Measurements from ENCODE around the gene RNFT2. TPM values are rescaled to one million over a fixed set of nuclear protein-coding genes. Genes with fewer than 3 reads are reported as not detected.

RNFT2 gene
- total RNA-seq, 1 experiment from 2014 or later: 29.5 TPM

DNA sequence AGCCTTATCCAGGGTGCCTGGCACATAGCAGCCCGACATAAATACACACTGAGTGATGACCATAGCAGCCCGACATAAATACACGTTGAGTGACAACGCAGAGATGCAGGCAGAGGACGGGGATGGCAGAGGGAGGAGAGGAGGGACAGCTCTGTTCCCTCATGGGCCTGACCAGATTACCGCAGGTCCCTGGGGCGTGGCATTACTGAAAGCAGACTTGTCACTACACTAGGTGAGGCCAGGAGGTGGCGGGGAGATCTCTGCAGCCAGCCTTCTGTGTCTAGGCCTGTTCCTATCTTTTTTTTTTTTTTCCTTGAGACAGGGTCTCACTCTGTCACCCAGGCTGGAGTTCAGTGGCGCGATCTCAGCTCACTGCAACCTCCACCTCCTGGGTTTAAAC lies 74.1 kb downstream of the RNFT2 start:
- H3K4me3 Mint-ChIP-seq: no peak overlapping the region
- Histone ChIP-seq H4K20me1 (ENCODE audit: control insufficient read depth, insufficient read depth, insufficient read length) (no peaks in the 10 kb centered on the region), H2BK12ac (ENCODE audit: insufficient read length, low read depth, low read length) (no peak overlapping the region), H3K56ac (ENCODE audit: insufficient read length, low read depth, low read length) (no peak overlapping the region), H2BK120ac (ENCODE audit: low read depth, low read length, poor library complexity, severe bottlenecking) (no peak overlapping the region), H3K27ac (ENCODE audit: insufficient read length, low read depth, low read length) (no peak overlapping the region), H3K23me2 (ENCODE audit: insufficient read length, low read depth, low read length, poor library complexity, severe bottlenecking) (no peaks in the 10 kb centered on the region), H2BK15ac (ENCODE audit: low read depth, low read length) (no peak overlapping the region), H2BK20ac (ENCODE audit: low read depth, low read length, poor library complexity, severe bottlenecking) (no peak overlapping the region), H2AK5ac (ENCODE audit: insufficient read length, low read length) (no peak overlapping the region), H4K8ac (replicated peaks; ENCODE audit: insufficient read length, low read depth, low read length) (no peak overlapping the region), H3K4ac (ENCODE audit: low read depth, low read length) (no peak overlapping the region), H3T11ph (ENCODE audit: low read length) (no peak overlapping the region), H3K27me3 (ENCODE audit: insufficient read depth, low read length) (no peaks in the 10 kb centered on the region), H3K18ac (ENCODE audit: insufficient read length, low read depth, low read length) (no peak overlapping the region), H4K5ac (ENCODE audit: insufficient read length, low read depth, low read length) (no peak overlapping the region), H2AFZ (ENCODE audit: low read length) (no peak overlapping the region), H3K4me2 (ENCODE audit: insufficient read depth, insufficient read length, low read length) (no peak overlapping the region), H3K79me2 (ENCODE audit: insufficient read depth, low read length) (no peaks in the 10 kb centered on the region), H2BK5ac (ENCODE audit: insufficient read length, low read length) (no peak overlapping the region), H4K91ac (ENCODE audit: insufficient read length, low read depth, low read length) (no peak overlapping the region), H3K9ac (ENCODE audit: extremely low read depth, insufficient read length, low read length) (no peak overlapping the region), H3K79me1 (ENCODE audit: insufficient read depth, low read depth, low read length, poor library complexity, severe bottlenecking) (no peaks in the 10 kb centered on the region), H3K14ac (ENCODE audit: insufficient read depth, low read length) (no peak overlapping the region), H3K9me3 (ENCODE audit: control insufficient read depth, low read depth, low read length) (no peaks in the 10 kb centered on the region), H3K23ac (ENCODE audit: insufficient read length, low read depth, low read length) (no peak overlapping the region), H3K4me1 (ENCODE audit: insufficient read depth, low read length) (no peaks in the 10 kb centered on the region)
- WGBS (ENCODE audit: extremely low coverage, insufficient read length, low lambda C conversion rate): no CpG with 5 or more reads among the region's 10 CpGs
- H3K4me1 Mint-ChIP-seq: no peaks in the 10 kb centered on the region
- H3K27me3 Mint-ChIP-seq (ENCODE audit: low read depth): no peaks in the 10 kb centered on the region
- H3K27ac Mint-ChIP-seq: no peak overlapping the region
- TF ChIP-seq, protein P1, sequence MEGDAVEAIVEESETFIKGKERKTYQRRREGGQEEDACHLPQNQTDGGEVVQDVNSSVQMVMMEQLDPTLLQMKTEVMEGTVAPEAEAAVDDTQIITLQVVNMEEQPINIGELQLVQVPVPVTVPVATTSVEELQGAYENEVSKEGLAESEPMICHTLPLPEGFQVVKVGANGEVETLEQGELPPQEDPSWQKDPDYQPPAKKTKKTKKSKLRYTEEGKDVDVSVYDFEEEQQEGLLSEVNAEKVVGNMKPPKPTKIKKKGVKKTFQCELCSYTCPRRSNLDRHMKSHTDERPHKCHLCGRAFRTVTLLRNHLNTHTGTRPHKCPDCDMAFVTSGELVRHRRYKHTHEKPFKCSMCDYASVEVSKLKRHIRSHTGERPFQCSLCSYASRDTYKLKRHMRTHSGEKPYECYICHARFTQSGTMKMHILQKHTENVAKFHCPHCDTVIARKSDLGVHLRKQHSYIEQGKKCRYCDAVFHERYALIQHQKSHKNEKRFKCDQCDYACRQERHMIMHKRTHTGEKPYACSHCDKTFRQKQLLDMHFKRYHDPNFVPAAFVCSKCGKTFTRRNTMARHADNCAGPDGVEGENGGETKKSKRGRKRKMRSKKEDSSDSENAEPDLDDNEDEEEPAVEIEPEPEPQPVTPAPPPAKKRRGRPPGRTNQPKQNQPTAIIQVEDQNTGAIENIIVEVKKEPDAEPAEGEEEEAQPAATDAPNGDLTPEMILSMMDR (conservative IDR thresholded peaks at IDR 0.05): no peak
- H3K36me3 Mint-ChIP-seq (ENCODE audit: insufficient read depth in 1 of 3, low read depth in 3 of 3): peaks cover 4 to 6% (median 5%) of the 10 kb centered on the region in 3 experiments; a peak in 4 of 7 replicates
- no peak for DNase-seq
- H3K9me3 Mint-ChIP-seq: no peaks in the 10 kb centered on the region

All from H9 (cell line).